Measurements from ENCODE around the gene PTPRA.

Gene PTPRA

GRCh38 chr20:3081641-3082040, 208.4 kb downstream of the PTPRA start:
- no peak for DNase-seq

GRCh38 chr20:3082306-3082951, 209.1 kb downstream of the PTPRA start:
- DNase-seq, result no peak

GRCh38 chr20:3082955-3083952, 210.0 kb downstream of the PTPRA start:
- peak; percentile 50 for DNase-seq

- DNase-seq, result no peak
These were observed 211.2 kb downstream of the PTPRA start, which contains the start of gene AVP for GRCh38 chr20:3084283-3084985. Gene AVP, minus strand, starts transcription at chr20:3084724. Its CDS starts 50 bp downstream, at chr20:3084674.

GRCh38 chr20:3084986-3085360, 211.7 kb downstream of the PTPRA start:
- no peak for DNase-seq

GRCh38 chr20:3085571-3086072, 212.3 kb downstream of the PTPRA start:
- DNase-seq, result no peak

- no peak for DNase-seq
These were observed 214.8 kb downstream of the PTPRA start for GRCh38 chr20:3088031-3088430.

Measured in hematopoietic multipotent progenitor cell treated with erythropoietin and hydrocortisone succinate and interleukin-3 and kit ligand, for 6 days (in vitro differentiated cells).